ENCODE measurements around the gene ARHGAP6. TPM values are rescaled to one million over a fixed set of nuclear protein-coding genes. Genes with fewer than 3 reads are reported as not detected.

The ARHGAP6 gene
- total and polyA plus RNA-seq, 2 of the 13 experiments (the other 11 are each of a cell fraction or from before 2014, with no cell fraction given), result 0.11 TPM; not detected in 1

DNA sequence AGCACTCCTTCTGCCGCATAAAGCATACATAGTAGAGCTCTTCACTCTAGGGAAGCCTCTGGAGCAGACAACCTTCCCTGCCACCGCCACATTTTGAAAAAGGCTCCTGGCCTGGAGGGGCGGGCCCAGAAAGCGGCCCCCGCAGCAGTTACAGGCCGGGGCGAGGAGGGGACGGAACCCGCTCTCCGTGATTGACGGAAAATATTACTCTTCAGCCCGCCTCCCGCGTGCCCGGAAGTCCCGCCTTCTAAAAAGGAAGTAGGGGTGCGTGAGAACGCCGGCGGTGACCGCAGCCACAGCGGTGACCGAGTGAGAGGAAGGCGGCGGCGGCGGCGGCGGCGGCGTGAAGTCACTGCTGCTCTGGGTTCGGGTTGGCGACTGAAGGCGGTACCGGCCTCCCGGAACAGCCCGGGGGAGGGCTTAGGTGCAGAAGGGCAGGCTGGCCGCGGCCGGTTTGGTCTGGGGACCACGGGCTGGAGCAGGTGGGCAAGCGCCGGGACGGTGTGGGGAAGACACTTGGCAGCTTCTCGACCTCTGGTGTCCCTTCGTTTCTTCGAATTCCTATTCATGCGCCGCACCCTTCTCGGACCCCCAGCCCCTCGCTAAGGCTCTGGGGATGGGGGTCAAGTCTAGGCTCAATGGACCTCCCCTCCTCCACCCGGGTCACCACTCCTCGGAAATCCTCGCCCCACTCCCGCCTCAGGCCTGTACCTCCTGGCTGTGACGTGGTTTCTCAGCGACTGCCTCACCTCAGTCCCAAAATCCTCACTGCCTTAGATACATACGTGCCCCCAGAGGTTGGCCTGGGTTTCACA, 554.5 kb downstream of the ARHGAP6 start, which contains the start of gene HCCS (continued):
- TF ChIP-seq MLLT10 (CRISPR knock-in tag; IDR thresholded peaks at IDR 0.05), result no peak
- no peak for TF ChIP-seq CHD4 (IDR thresholded peaks at IDR 0.05; ENCODE audit: borderline replicate concordance, low read length)
- TF ChIP-seq, protein P1, sequence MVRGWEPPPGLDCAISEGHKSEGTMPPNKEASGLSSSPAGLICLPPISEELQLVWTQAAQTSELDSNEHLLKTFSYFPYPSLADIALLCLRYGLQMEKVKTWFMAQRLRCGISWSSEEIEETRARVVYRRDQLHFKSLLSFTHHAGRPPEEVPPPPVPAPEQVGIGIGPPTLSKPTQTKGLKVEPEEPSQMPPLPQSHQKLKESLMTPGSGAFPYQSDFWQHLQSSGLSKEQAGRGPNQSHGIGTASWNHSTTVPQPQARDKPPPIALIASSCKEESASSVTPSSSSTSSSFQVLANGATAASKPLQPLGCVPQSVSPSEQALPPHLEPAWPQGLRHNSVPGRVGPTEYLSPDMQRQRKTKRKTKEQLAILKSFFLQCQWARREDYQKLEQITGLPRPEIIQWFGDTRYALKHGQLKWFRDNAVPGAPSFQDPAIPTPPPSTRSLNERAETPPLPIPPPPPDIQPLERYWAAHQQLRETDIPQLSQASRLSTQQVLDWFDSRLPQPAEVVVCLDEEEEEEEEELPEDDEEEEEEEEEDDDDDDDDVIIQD (CRISPR knock-in tag; IDR thresholded peaks at IDR 0.05; ENCODE audit: low read depth), result no peak
- TF ChIP-seq, protein P2, sequence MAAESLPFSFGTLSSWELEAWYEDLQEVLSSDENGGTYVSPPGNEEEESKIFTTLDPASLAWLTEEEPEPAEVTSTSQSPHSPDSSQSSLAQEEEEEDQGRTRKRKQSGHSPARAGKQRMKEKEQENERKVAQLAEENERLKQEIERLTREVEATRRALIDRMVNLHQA (CRISPR knock-in tag; IDR thresholded peaks at IDR 0.05), result no peak
- TF ChIP-seq RAD51 (IDR thresholded peaks at IDR 0.05; ENCODE audit: borderline replicate concordance), result no peak
- TF ChIP-seq ARHGAP35 (CRISPR knock-in tag; IDR thresholded peaks at IDR 0.05; ENCODE audit: borderline replicate concordance), result no peak
- TF ChIP-seq HDAC1 (CRISPR knock-in tag; IDR thresholded peaks at IDR 0.05), result 0 out of 2 replicates have a peak, but pooled peaks have one; percentile 37
- TF ChIP-seq, protein P3, sequence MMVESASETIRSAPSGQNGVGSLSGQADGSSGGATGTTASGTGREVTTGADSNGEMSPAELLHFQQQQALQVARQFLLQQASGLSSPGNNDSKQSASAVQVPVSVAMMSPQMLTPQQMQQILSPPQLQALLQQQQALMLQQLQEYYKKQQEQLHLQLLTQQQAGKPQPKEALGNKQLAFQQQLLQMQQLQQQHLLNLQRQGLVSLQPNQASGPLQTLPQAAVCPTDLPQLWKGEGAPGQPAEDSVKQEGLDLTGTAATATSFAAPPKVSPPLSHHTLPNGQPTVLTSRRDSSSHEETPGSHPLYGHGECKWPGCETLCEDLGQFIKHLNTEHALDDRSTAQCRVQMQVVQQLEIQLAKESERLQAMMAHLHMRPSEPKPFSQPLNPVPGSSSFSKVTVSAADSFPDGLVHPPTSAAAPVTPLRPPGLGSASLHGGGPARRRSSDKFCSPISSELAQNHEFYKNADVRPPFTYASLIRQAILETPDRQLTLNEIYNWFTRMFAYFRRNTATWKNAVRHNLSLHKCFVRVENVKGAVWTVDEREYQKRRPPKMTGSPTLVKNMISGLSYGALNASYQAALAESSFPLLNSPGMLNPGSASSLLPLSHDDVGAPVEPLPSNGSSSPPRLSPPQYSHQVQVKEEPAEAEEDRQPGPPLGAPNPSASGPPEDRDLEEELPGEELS (CRISPR knock-in tag; IDR thresholded peaks at IDR 0.05), result no peak
- TF ChIP-seq RFXANK (CRISPR knock-in tag; IDR thresholded peaks at IDR 0.05), result no peak
- no peak for TF ChIP-seq NCOA1 (CRISPR knock-in tag; IDR thresholded peaks at IDR 0.05)
- TF ChIP-seq ZNF724P (CRISPR knock-in tag; IDR thresholded peaks at IDR 0.05; ENCODE audit: borderline replicate concordance), result no peak
- TF ChIP-seq, protein P4, sequence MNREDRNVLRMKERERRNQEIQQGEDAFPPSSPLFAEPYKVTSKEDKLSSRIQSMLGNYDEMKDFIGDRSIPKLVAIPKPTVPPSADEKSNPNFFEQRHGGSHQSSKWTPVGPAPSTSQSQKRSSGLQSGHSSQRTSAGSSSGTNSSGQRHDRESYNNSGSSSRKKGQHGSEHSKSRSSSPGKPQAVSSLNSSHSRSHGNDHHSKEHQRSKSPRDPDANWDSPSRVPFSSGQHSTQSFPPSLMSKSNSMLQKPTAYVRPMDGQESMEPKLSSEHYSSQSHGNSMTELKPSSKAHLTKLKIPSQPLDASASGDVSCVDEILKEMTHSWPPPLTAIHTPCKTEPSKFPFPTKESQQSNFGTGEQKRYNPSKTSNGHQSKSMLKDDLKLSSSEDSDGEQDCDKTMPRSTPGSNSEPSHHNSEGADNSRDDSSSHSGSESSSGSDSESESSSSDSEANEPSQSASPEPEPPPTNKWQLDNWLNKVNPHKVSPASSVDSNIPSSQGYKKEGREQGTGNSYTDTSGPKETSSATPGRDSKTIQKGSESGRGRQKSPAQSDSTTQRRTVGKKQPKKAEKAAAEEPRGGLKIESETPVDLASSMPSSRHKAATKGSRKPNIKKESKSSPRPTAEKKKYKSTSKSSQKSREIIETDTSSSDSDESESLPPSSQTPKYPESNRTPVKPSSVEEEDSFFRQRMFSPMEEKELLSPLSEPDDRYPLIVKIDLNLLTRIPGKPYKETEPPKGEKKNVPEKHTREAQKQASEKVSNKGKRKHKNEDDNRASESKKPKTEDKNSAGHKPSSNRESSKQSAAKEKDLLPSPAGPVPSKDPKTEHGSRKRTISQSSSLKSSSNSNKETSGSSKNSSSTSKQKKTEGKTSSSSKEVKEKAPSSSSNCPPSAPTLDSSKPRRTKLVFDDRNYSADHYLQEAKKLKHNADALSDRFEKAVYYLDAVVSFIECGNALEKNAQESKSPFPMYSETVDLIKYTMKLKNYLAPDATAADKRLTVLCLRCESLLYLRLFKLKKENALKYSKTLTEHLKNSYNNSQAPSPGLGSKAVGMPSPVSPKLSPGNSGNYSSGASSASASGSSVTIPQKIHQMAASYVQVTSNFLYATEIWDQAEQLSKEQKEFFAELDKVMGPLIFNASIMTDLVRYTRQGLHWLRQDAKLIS (CRISPR knock-in tag; IDR thresholded peaks at IDR 0.05), result no peak
- TF ChIP-seq, protein P5, sequence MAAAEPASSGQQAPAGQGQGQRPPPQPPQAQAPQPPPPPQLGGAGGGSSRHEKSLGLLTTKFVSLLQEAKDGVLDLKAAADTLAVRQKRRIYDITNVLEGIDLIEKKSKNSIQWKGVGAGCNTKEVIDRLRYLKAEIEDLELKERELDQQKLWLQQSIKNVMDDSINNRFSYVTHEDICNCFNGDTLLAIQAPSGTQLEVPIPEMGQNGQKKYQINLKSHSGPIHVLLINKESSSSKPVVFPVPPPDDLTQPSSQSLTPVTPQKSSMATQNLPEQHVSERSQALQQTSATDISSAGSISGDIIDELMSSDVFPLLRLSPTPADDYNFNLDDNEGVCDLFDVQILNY (CRISPR knock-in tag; conservative IDR thresholded peaks at IDR 0.05), result no peak
- TF ChIP-seq ELF1 (CRISPR knock-in tag; IDR thresholded peaks at IDR 0.05), result peak; percentile 35
- TF ChIP-seq, protein P6, sequence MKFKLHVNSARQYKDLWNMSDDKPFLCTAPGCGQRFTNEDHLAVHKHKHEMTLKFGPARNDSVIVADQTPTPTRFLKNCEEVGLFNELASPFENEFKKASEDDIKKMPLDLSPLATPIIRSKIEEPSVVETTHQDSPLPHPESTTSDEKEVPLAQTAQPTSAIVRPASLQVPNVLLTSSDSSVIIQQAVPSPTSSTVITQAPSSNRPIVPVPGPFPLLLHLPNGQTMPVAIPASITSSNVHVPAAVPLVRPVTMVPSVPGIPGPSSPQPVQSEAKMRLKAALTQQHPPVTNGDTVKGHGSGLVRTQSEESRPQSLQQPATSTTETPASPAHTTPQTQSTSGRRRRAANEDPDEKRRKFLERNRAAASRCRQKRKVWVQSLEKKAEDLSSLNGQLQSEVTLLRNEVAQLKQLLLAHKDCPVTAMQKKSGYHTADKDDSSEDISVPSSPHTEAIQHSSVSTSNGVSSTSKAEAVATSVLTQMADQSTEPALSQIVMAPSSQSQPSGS (CRISPR knock-in tag; IDR thresholded peaks at IDR 0.05), result no peak
- TF ChIP-seq ZNF546 (CRISPR knock-in tag; conservative IDR thresholded peaks at IDR 0.05), result no peak
- peak; percentile 71; the same call in 1 of the 2 replicates for TF ChIP-seq GATAD1 (CRISPR knock-in tag; IDR thresholded peaks at IDR 0.05)

All from HepG2 (cell line).